Measurements from ENCODE around the gene KCNJ11. TPM values are rescaled to one million over a fixed set of nuclear protein-coding genes. Genes with fewer than 3 reads are reported as not detected.

Gene KCNJ11
- total and polyA plus RNA-seq, 10 of the 15 experiments (the other 5 are each of a cell fraction or from before 2014, with no cell fraction given) = 0.06 to 0.56 (median 0.21) TPM; not detected in 6

GRCh38 chr11:17351510-17352176 lies 36.8 kb downstream of the KCNJ11 start, which contains the start of gene NCR3LG1 (continued):
- TF ChIP-seq CBX5 (IDR thresholded peaks at IDR 0.05; ENCODE audit: low read depth) (no peak), GATAD2B (conservative IDR thresholded peaks at IDR 0.05; ENCODE audit: low read depth) (0 out of 2 replicates have a peak, but pooled peaks have one; percentile 19)

GRCh38 chr11:17351172-17351509 lies 37.3 kb downstream of the KCNJ11 start:
- H3K4me3 ChIP-seq = peak overlapping the region; percentile 68; the same call in 1 of the 2 replicates
- peaks cover 12% of the 10 kb centered on the region for H3K4me1 ChIP-seq (ENCODE audit: control insufficient read depth, insufficient read depth, low read length)
- H3K79me2 ChIP-seq (ENCODE audit: control insufficient read depth, insufficient read depth, low read length) = no peaks in the 10 kb centered on the region
- TF ChIP-seq POU2F2 (IDR thresholded peaks at IDR 0.05; ENCODE audit: borderline replicate concordance, low read depth, low read length) (no peak), RFX5 (IDR thresholded peaks at IDR 0.05; ENCODE audit: low read depth, low read length) (no peak), USF2 (IDR thresholded peaks at IDR 0.05; ENCODE audit: borderline replicate concordance, low read depth, low read length) (no peak), ZBTB4 (CRISPR knock-in tag; IDR thresholded peaks at IDR 0.05) (no peak), EGR1 (IDR thresholded peaks at IDR 0.05; ENCODE audit: borderline replicate concordance in 1 of 2, low read depth in 2 of 2, low read length in 2 of 2) (no peak), ZBED1 (IDR thresholded peaks at IDR 0.05; ENCODE audit: borderline replicate concordance) (no peak), RAD21 (IDR thresholded peaks at IDR 0.05; ENCODE audit: insufficient read depth, low read depth, low read length) (no peak), NKRF (conservative IDR thresholded peaks at IDR 0.05) (no peak), PAX5 (IDR thresholded peaks at IDR 0.05; ENCODE audit: borderline replicate concordance, low read depth, low read length) (no peak), ELK1 (IDR thresholded peaks at IDR 0.05; ENCODE audit: low read depth, low read length) (no peak)
- no peak for DNase-seq (ENCODE audit: low read depth, low spot score)
- CTCF ChIA-PET = interaction anchor here (0.9 kb wide), 1 partner anchor 121 kb away, joined by 5 read pairs; no protein-coding TSS in a partner anchor
- in situ Hi-C loops (cut with MboI) = no loop called here
- RAD21 ChIA-PET (ENCODE audit: unreplicated experiment) = no interaction called here
- ATAC-seq = no peak
- H3K4me2 ChIP-seq (ENCODE audit: control insufficient read depth, insufficient read depth) = peak overlapping the region; percentile 98
- SMC1A ChIA-PET (ENCODE audit: uncharacterized antibody, unreplicated experiment) = no interaction called here
- no TSS peak for BruUV-seq (replicated peaks)
- POLR2A ChIA-PET = no interaction called here
- H3K27ac ChIP-seq (ENCODE audit: control insufficient read depth, insufficient read depth) = no peak overlapping the region
- no peak overlapping the region for H2AFZ ChIP-seq (ENCODE audit: control insufficient read depth, low read depth, low read length)
- intact Hi-C loops (cut with micrococcal nuclease; ENCODE audit: unreplicated experiment) = loop anchor here (2.0 kb wide), 1 partner anchor 120 kb away; no protein-coding TSS in a partner anchor
- no peak overlapping the region for H3K9ac ChIP-seq (ENCODE audit: control insufficient read depth, insufficient read depth, low read length)
- WGBS (ENCODE audit: insufficient coverage, insufficient replicate concordance, low lambda C conversion rate, missing lambda C conversion rate) = 22% methylated on average over 12 of the region's 12 CpGs
- H3K9me3 ChIP-seq (replicated peaks; ENCODE audit: control insufficient read depth, insufficient read depth, low read length) = no peaks in the 10 kb centered on the region
- H3K27me3 ChIP-seq (replicated peaks in 1 of 2; ENCODE audit: control insufficient read depth in 2 of 2, insufficient read depth in 2 of 2, low read length in 1 of 2) = peaks cover 8 to 11% of the 10 kb centered on the region in 2 experiments; a peak in 3 of 4 replicates
- no peaks in the 10 kb centered on the region for H4K20me1 ChIP-seq (ENCODE audit: control insufficient read depth, insufficient read depth)
- H3K36me3 ChIP-seq (ENCODE audit: control insufficient read depth in 2 of 2, insufficient read depth in 2 of 2, low read length in 1 of 2) = no peaks in the 10 kb centered on the region
- FAIRE-seq = no peak
